CD4-positive, alpha-beta memory T cell (primary cell): ENCODE data around the gene GUCY2D. TPM values are rescaled to one million over a fixed set of nuclear protein-coding genes. Genes with fewer than 3 reads are reported as not detected.
A peak's percentile ranks its signal among the peaks of the same experiment; 100 is the strongest.

Experiments
- CTCF ChIA-PET: fragments of 350-600 bp; sonication (Branson Sonifier 250); formaldehyde crosslinking; loops from one replicate; lab custom pipeline; 2021; ENCODE audit warnings: inconsistent platforms; ENCODE audit not compliant: partially characterized antibody; lab: Charles Lee
- POLR2A ChIA-PET: fragments of 350-600 bp; sonication (Branson Sonifier 250); formaldehyde crosslinking; loops from one replicate; lab custom pipeline; 2021; ENCODE audit not compliant: partially characterized antibody; lab: Charles Lee
- DNase-seq, 5 donors: peaks; one replicate each; pipeline versions ENCODE4 v3.0.0 to v3.0.0-alpha.2; 2020 to 2022; ENCODE audit warnings: mixed read lengths in 1 of 5
- H3K27ac ChIP-seq: one replicate; pipeline ENCODE4 v1.7.0; 2013; ENCODE audit warnings: low read depth, low read length
- H3K27me3 ChIP-seq: 2 replicates; pipeline ENCODE4 v1.7.0; 2013; ENCODE audit warnings: mild to moderate bottlenecking, low read length, moderate library complexity; ENCODE audit not compliant: insufficient read depth
- H3K36me3 ChIP-seq: 2 replicates; pipeline ENCODE4 v1.7.0; 2013; ENCODE audit warnings: mild to moderate bottlenecking, low read length, moderate library complexity; ENCODE audit not compliant: insufficient read depth
- H3K4me1 ChIP-seq: 2 replicates; pipeline ENCODE4 v1.7.0; 2013; ENCODE audit warnings: mild to moderate bottlenecking, low read length, moderate library complexity; ENCODE audit not compliant: insufficient read depth
- H3K4me3 ChIP-seq, 2 donors: one replicate each; pipeline ENCODE4 v1.7.0; 2013; ENCODE audit warnings: low read length in 2 of 2, mild to moderate bottlenecking in 1 of 2
- H3K9me3 ChIP-seq, 2 donors: one replicate each; pipeline ENCODE4 v1.7.0; 2013; ENCODE audit warnings: low read length in 2 of 2, control low read depth in 1 of 2; ENCODE audit not compliant: control insufficient read depth in 1 of 2
- H3K27ac Mint-ChIP-seq, 7 donors: one replicate each; pipeline ENCODE4 v1.8.0; 2020 to 2021; ENCODE audit warnings: mixed read lengths in 7 of 7, mild to moderate bottlenecking in 6 of 7, inconsistent platforms in 3 of 7, moderate library complexity in 3 of 7
- H3K27me3 Mint-ChIP-seq, 2 donors: one replicate each; pipeline ENCODE4 v1.8.0; 2020 to 2021; ENCODE audit warnings: mixed read lengths in 2 of 2
- H3K36me3 Mint-ChIP-seq, 2 donors: one replicate each; pipeline ENCODE4 v1.8.0; 2020 to 2021; ENCODE audit warnings: mixed read lengths in 2 of 2, inconsistent platforms in 1 of 2, mild to moderate bottlenecking in 1 of 2
- H3K4me1 Mint-ChIP-seq, 4 donors: one replicate each; pipeline ENCODE4 v1.8.0; 2020 to 2021; ENCODE audit warnings: mixed read lengths in 4 of 4, mild to moderate bottlenecking in 1 of 4
- H3K4me3 Mint-ChIP-seq, 8 donors: one replicate each; pipeline ENCODE4 v1.8.0; 2020 to 2021; ENCODE audit warnings: mixed read lengths in 8 of 8, mild to moderate bottlenecking in 7 of 8, moderate library complexity in 6 of 8, inconsistent platforms in 3 of 8
- H3K9me3 Mint-ChIP-seq, 8 donors: one replicate each; pipeline ENCODE4 v1.8.0; 2020 to 2021; ENCODE audit warnings: mixed read lengths in 8 of 8, mild to moderate bottlenecking in 5 of 8, inconsistent platforms in 3 of 8, moderate library complexity in 1 of 8
- intact Hi-C: fragments of 100-400 bp; cut with micrococcal nuclease; formaldehyde crosslinking; loops from one replicate; pipeline ENCODE4 v1.15.1; 2023
- polyA plus RNA-seq, 2 donors: library from polyadenylated mRNA; unstranded; fragments of 300-500 nt; fragmentation: Illumina TruSeq; gene quantifications; one replicate each; pipeline ENCODE4 v1.2.3, GENCODE V29; 2021
- total RNA-seq, 2 experiments: library from RNA; stranded (reverse); gene quantifications; one replicate each; pipeline ENCODE4 v1.2.3, GENCODE V29; 2021

The GUCY2D gene
- total and polyA plus RNA-seq, 4 experiments from 2014 or later = 0.18 TPM; not detected in 2

GRCh38 chr17:8046929-8047768 is 44.7 kb downstream of the GUCY2D start:
- Histone ChIP-seq H3K9me3 (no peaks in the 10 kb centered on the region), H3K27ac (no peak overlapping the region), H3K4me3 (no peak overlapping the region), H3K4me1 (no peaks in the 10 kb centered on the region), H3K27me3 (no peaks in the 10 kb centered on the region), H3K36me3 (no peaks in the 10 kb centered on the region)
- no peak overlapping the region for H3K4me3 Mint-ChIP-seq
- intact Hi-C loops = no loop called here
- CTCF ChIA-PET = interaction anchor here (1.0 to 1.9 kb wide), 3 partner anchors 9 to 57 kb away, joined by 3 to 8 read pairs (median 3); no protein-coding TSS in a partner anchor
- no peak overlapping the region for H3K27ac Mint-ChIP-seq
- H3K4me1 Mint-ChIP-seq = no peaks in the 10 kb centered on the region
- no peak for DNase-seq
- H3K9me3 Mint-ChIP-seq = no peaks in the 10 kb centered on the region
- no peaks in the 10 kb centered on the region for H3K36me3 Mint-ChIP-seq
- H3K27me3 Mint-ChIP-seq = peaks cover 0 to 3% of the 10 kb centered on the region in 2 donors
- POLR2A ChIA-PET = no interaction called here

DNA sequence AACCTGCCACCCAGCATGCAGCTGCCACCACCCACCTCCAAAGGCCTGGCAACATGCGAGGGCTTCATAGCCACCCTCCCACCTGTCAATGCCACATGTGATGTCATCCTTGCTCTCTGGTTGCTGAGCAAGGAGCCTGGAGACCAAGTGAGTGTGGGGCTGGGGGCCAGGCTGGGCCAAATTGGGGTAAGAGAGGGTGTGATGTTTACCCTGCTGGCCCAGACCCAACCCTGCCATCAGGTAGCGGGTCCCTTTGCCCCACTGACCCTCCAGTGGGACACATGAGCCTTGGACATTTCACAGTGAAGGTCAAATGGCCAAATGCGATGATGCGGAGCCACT is 45.3 kb downstream of the GUCY2D start:
- Histone ChIP-seq H3K36me3 (no peaks in the 10 kb centered on the region), H3K9me3 (no peaks in the 10 kb centered on the region), H3K27me3 (no peaks in the 10 kb centered on the region), H3K27ac (no peak overlapping the region), H3K4me3 (no peak overlapping the region), H3K4me1 (no peaks in the 10 kb centered on the region)
- POLR2A ChIA-PET = no interaction called here
- no peak for DNase-seq
- CTCF ChIA-PET = interaction anchor here (1.9 kb wide), 1 partner anchor 10 kb away, joined by 8 read pairs; no protein-coding TSS in a partner anchor
- Mint-ChIP-seq H3K27me3 (peaks cover 0 to 3% of the 10 kb centered on the region in 2 donors), H3K36me3 (no peaks in the 10 kb centered on the region), H3K4me1 (no peaks in the 10 kb centered on the region), H3K27ac (no peak overlapping the region), H3K9me3 (no peaks in the 10 kb centered on the region), H3K4me3 (no peak overlapping the region)
- intact Hi-C loops = no loop called here

DNA sequence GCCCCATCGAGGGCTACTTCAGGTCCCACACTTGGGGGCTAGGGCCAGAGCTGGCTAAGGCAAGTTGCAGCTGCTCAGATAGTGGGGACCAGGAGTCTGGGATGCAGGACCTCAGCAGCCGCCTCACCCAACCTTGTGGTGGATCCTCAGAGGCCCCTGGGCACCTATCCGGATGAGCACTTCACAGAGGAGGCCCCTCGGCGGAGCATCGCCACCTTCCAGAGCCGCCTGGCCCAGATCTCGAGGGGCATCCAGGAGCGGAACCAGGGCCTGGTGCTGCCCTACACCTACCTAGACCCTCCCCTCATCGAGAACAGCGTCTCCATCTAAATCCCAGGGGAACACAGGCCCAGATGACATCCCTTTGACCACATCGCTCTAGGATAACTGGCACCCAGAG is 45.8 kb downstream of the GUCY2D start:
- Histone ChIP-seq H3K36me3 (no peaks in the 10 kb centered on the region), H3K4me1 (no peaks in the 10 kb centered on the region), H3K4me3 (no peak overlapping the region), H3K27me3 (no peaks in the 10 kb centered on the region), H3K27ac (no peak overlapping the region), H3K9me3 (no peaks in the 10 kb centered on the region)
- DNase-seq = no peak
- Mint-ChIP-seq H3K9me3 (no peaks in the 10 kb centered on the region), H3K36me3 (no peaks in the 10 kb centered on the region), H3K27me3 (peaks cover 0 to 3% of the 10 kb centered on the region in 2 donors), H3K4me1 (no peaks in the 10 kb centered on the region), H3K4me3 (no peak overlapping the region), H3K27ac (peak overlapping the region in 1 of 7 donors; percentile 68)
- intact Hi-C loops = no loop called here
- POLR2A ChIA-PET = no interaction called here
- CTCF ChIA-PET = interaction anchor here (1.9 kb wide), 1 partner anchor 9 kb away, joined by 8 read pairs; no protein-coding TSS in a partner anchor

DNA sequence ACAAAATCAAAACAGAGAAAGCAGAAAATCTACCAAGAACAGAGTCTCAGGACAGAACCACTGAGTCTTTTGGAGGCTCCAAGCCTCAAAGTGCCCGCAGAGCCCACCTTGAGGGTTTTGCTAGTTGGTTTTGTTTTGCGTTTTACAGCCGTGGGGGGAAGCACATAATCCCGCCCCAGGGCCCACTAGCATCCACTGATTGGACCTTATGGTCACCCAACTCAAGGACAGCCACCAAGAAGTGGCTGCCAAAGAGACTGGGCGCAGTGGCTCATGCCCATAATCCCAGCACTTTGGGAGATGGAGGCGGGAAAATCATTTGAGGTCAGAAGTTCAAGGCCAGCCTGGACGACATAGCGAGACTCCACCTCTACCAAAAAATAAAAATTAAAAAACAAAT is 46.3 kb downstream of the GUCY2D start:
- CTCF ChIA-PET = no interaction called here
- no peaks in the 10 kb centered on the region for H3K36me3 Mint-ChIP-seq
- intact Hi-C loops = no loop called here
- POLR2A ChIA-PET = no interaction called here
- H3K9me3 Mint-ChIP-seq = no peaks in the 10 kb centered on the region
- no peaks in the 10 kb centered on the region for H3K27me3 Mint-ChIP-seq
- Histone ChIP-seq H3K4me3 (no peak overlapping the region), H3K9me3 (no peaks in the 10 kb centered on the region), H3K4me1 (no peaks in the 10 kb centered on the region), H3K36me3 (no peaks in the 10 kb centered on the region), H3K27ac (no peak overlapping the region), H3K27me3 (no peaks in the 10 kb centered on the region)
- no peak overlapping the region for H3K4me3 Mint-ChIP-seq
- DNase-seq = no peak
- H3K27ac Mint-ChIP-seq = peak overlapping the region in 1 of 7 donors; percentile 68
- no peaks in the 10 kb centered on the region for H3K4me1 Mint-ChIP-seq

DNA sequence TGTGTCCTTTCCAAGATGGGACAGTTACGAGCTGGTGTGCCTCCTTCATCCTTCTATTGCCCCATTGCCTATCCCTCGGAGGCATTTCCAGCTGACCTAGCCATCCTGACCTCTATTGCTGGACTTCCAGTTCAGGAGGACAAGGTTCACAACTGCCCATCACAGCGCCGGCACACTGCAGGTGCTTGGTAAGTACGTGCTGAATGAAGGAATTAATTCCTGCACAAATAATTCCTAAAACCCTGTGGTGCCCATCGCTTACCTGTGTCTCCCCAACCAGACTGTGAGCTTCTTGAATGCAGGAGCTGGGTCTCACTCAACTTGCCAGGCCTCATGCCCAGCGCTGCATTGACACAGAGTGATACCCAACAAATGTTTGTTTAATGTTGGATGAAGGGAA is 49.4 kb downstream of the GUCY2D start:
- CTCF ChIA-PET = interaction anchor here (1.9 kb wide), 1 partner anchor 9 kb away, joined by 8 read pairs; no protein-coding TSS in a partner anchor
- no peaks in the 10 kb centered on the region for H3K27me3 ChIP-seq
- intact Hi-C loops = no loop called here
- POLR2A ChIA-PET = no interaction called here
- Mint-ChIP-seq H3K36me3 (no peaks in the 10 kb centered on the region), H3K27me3 (peaks cover 0 to 5% of the 10 kb centered on the region in 2 donors), H3K4me1 (peaks cover 0 to 5% (median 0%) of the 10 kb centered on the region in 4 donors), H3K9me3 (no peaks in the 10 kb centered on the region), H3K4me3 (no peak overlapping the region), H3K27ac (no peak overlapping the region)
- no peak overlapping the region for H3K27ac ChIP-seq
- DNase-seq = no peak
- H3K36me3 ChIP-seq = no peaks in the 10 kb centered on the region
- H3K4me3 ChIP-seq = no peak overlapping the region
- H3K9me3 ChIP-seq = no peaks in the 10 kb centered on the region
- peaks cover 7% of the 10 kb centered on the region for H3K4me1 ChIP-seq

- Histone ChIP-seq H3K4me3 (no peak overlapping the region), H3K27ac (no peak overlapping the region), H3K27me3 (peaks cover 4% of the 10 kb centered on the region), H3K9me3 (no peaks in the 10 kb centered on the region), H3K36me3 (no peaks in the 10 kb centered on the region), H3K4me1 (peaks cover 7% of the 10 kb centered on the region)
- Mint-ChIP-seq H3K27ac (no peak overlapping the region), H3K36me3 (no peaks in the 10 kb centered on the region), H3K4me1 (peaks cover under 1 to 8% (median 2%) of the 10 kb centered on the region in 4 donors), H3K9me3 (no peaks in the 10 kb centered on the region), H3K4me3 (no peak overlapping the region), H3K27me3 (peaks cover 3 to 8% of the 10 kb centered on the region in 2 donors)
- ChIA-PET CTCF (interaction anchor here (1.9 kb wide), 1 partner anchor 8 kb away, joined by 8 read pairs; no protein-coding TSS in a partner anchor), POLR2A (no interaction called here)
- DNase-seq = no peak
- intact Hi-C loops = no loop called here
Observed at GRCh38 chr17:8052256-8053252, 50.1 kb downstream of the GUCY2D start.

DNA sequence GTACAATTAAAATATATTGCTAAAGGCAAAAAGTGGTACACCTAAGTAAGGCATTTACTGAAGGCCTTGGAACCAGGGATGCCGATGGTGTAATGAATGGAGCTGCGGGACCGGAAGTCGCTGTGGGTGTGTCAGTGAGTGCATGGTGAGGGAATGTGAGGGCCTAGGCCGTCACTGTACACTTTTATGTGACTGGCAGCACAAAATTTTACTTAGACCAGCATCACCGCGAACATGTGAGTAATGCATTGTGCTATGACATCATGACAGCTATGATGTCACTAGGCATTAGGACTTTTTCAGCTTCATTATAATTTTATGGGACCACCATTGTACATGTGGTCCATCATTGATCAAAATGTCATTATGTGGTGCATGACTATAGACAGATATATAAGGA is 51.2 kb downstream of the GUCY2D start:
- POLR2A ChIA-PET = no interaction called here
- Histone ChIP-seq H3K36me3 (no peaks in the 10 kb centered on the region), H3K4me3 (no peak overlapping the region), H3K9me3 (no peaks in the 10 kb centered on the region), H3K27me3 (peaks cover 4% of the 10 kb centered on the region), H3K4me1 (peaks cover 7% of the 10 kb centered on the region), H3K27ac (no peak overlapping the region)
- H3K4me3 Mint-ChIP-seq = no peak overlapping the region
- no peaks in the 10 kb centered on the region for H3K9me3 Mint-ChIP-seq
- CTCF ChIA-PET = no interaction called here
- no peak for DNase-seq
- H3K27me3 Mint-ChIP-seq = peaks cover 8 to 11% of the 10 kb centered on the region in 2 donors
- peaks cover 1 to 12% (median 3%) of the 10 kb centered on the region in 4 donors for H3K4me1 Mint-ChIP-seq
- H3K36me3 Mint-ChIP-seq = no peaks in the 10 kb centered on the region
- intact Hi-C loops = no loop called here
- no peak overlapping the region for H3K27ac Mint-ChIP-seq
